Ecto neural progenitor cell (in vitro differentiated cells): ENCODE measurements around the gene CLPTM1L.

Experiments
- DNase-seq: peaks from one replicate; pipeline ENCODE4 v3.0.0-alpha.2; 2018; ENCODE audit warnings: low spot score

The CLPTM1L gene, protein sequence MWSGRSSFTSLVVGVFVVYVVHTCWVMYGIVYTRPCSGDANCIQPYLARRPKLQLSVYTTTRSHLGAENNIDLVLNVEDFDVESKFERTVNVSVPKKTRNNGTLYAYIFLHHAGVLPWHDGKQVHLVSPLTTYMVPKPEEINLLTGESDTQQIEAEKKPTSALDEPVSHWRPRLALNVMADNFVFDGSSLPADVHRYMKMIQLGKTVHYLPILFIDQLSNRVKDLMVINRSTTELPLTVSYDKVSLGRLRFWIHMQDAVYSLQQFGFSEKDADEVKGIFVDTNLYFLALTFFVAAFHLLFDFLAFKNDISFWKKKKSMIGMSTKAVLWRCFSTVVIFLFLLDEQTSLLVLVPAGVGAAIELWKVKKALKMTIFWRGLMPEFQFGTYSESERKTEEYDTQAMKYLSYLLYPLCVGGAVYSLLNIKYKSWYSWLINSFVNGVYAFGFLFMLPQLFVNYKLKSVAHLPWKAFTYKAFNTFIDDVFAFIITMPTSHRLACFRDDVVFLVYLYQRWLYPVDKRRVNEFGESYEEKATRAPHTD

GRCh38 chr5:1344975-1345838, at the start of gene CLPTM1L:
Gene CLPTM1L (minus strand): TSS chr5:1345099. CDS start chr5:1344841, 258 bp downstream.
- DNase-seq, result peak; percentile 91

GRCh38 chr5:1393571-1394501, 48.9 kb upstream of the CLPTM1L start:
- DNase-seq, result no peak

- DNase-seq, result no peak
Measured at GRCh38 chr5:1392801-1393565, 48.1 kb upstream of the CLPTM1L start.

- no peak for DNase-seq
Measured at GRCh38 chr5:1392261-1392660, 47.4 kb upstream of the CLPTM1L start.

- no peak for DNase-seq
Measured at GRCh38 chr5:1391691-1392090, 46.8 kb upstream of the CLPTM1L start.

DNA sequence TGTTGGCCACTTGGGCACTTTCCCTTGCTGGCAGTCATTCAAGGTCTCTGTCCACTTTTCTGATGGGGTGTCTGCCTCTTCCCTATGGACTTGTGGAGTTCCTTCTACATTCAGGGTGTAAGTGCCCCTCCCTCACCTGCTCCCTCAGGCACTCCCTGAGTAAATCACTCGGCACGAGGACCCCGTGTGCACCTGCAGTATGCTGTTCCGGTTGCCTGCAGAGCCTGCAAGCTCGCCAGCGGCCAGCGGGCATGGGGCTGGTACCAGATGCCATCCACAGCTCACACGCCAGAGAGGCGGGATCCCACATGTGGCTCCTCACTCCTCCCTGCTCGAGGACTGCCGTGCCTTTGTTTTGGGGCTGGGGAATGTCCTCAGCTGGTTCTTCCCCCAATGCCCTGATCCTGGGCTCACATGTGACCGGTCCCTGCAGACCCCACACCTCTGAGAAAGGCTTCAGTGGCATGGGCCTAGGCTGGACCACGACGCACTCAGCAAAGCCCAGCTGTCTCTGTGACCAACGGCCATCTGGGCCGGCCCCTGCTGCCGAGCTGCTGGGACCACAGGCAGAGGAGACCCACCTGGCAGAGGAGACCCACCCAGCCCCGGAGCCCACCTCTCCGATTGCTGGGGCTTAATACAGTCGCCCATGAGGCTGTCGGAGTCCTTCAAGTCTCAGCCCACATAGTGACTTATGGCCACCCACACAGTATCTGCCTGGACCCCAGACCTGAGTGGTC, 46.1 kb upstream of the CLPTM1L start:
- DNase-seq, result no peak

DNA sequence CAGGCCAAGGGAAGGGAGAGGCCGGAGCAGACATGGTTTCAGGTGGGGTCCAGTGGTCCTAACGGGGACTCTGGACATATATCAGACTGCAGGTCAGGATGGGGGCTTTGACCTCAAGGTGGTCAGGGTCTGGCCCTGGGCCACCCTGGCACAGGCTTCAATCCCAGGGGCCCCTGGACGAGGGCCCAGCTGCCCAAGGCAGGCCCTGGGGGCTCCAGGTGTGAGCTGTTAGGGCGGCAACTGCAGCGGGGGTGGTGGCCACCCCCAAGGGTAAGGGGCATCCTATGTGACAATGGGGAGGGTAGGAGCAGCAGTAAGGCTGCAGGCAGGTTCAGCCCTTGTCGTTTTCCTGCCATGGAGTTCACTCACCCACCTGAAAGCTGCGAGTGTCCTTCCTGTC, 45.4 kb upstream of the CLPTM1L start:
- DNase-seq, result no peak

DNA sequence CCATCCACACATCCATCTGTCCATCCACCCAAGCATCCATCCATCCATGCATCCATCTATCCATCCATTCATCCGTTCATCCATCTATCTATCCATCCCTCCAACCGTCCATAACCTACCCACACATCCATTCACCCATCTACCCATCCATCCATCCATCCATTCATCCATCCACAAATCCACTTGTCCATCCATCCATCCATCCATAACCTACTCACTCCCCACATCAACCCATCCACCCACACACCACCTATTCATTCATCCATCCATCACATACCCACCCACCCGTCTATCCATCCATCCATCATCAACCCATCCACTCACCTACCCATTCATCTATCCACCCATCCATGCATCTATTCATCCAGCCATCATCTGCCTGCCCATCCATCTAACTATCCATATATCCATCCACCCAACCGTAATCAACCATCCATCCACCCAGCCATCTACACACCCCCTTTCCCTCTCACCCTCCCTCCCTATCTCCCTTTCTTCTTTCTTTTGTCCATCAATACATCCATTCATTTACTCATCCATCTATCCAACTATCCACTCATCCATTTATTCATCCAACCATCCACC, 43.6 kb upstream of the CLPTM1L start:
- DNase-seq, result no peak

DNA sequence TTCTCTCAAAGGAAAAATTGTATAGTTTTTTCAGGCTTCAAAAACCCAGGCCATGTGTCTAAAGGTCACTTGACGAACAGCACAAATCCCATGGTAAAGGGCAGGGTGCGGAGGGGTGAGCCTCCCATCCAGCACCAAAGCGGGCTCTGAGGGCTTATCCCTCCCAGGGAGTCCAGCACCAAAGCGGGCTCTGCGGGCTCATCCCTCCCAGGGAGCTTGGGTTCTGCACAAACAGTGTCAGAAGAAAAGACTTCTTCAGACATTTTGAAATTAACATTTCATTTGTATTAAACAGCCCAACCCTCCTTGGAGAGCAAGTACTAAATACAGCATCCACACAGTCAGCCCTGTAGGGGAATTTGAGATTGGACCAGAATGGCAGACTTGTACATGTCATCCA, 43.0 kb upstream of the CLPTM1L start:
- DNase-seq, result no peak

- no peak for DNase-seq
Measured at GRCh38 chr5:1387059-1387755, 42.3 kb upstream of the CLPTM1L start.

- DNase-seq, result peak; percentile 67
Measured at GRCh38 chr5:1386274-1386717, 41.4 kb upstream of the CLPTM1L start.

DNA sequence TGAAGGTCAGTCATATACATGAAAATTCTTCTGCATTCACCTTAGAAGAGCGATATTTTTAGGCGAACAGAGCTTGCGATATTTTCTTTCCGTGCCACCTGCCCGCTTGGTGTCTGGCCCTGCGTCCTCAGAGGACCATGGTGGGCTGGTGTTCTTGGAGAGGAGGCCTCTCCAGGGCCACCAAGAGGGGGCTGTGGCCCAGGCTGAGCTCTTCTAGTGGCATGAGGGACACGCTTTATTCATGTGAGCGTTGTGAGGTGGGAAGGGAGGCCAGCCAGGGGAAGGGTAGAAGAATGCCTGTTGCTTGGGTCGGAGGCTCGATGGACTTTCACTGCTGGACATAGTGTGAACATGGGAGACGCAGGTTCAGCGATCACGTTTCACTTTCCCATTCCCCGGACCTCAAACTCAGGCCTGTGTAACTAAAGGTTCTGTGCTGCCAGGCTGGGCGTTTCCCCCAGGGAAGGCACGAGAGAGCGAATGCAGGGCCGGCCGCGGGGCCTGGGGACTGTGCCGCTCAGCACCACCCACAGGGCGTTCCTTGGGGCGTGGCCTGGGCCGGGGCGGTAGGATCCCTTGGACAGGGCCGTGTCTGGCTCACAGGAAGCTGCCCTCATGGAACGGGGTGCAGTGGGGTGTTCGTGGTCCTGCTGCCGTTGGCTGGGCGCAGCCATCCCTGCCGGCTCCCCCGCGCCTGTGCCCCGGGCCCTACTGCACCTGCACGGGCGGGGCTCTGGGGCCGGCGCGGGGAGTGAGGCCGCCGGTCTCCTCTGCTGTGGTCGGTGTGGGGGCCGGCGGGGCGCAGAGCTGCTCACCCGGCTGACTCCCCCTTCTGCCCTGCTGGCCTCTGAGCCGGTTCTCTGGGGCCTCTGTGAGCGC, 40.7 kb upstream of the CLPTM1L start:
- DNase-seq, result peak; percentile 87

GRCh38 chr5:1384521-1384920, 39.6 kb upstream of the CLPTM1L start:
- DNase-seq, result no peak

- DNase-seq, result no peak
Measured at GRCh38 chr5:1383886-1384401, 39.0 kb upstream of the CLPTM1L start.

DNA sequence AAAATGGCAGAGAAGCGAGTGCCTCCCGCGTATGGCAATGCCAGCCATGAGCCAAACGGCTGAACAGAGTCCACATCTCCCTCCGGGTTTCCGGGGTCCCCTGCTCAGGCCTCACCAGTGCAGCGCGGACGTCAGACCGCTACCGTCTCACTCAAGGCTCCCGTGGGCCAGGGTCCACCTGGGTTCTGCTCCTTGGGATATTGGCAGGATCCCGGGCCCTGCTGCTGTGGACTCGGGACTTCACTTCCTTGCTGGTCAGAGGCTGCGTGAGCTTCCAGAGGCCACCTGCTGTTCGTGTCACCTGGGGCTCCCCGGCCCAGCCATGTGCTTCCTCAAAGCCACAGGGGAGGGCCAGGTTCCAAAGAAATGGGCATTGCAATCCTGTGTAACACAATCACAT, 38.4 kb upstream of the CLPTM1L start:
- no peak for DNase-seq

GRCh38 chr5:1382248-1382700, 37.4 kb upstream of the CLPTM1L start:
- no peak for DNase-seq

- no peak for DNase-seq
Measured at GRCh38 chr5:1381370-1382247, 36.7 kb upstream of the CLPTM1L start.
